Islet of Langerhans (tissue), 1 donor: ENCODE measurements around the gene COPS9.

Experiments
- FAIRE-seq: peaks from one replicate; lab custom pipeline; 2011; peaks lifted over from hg19 to GRCh38; lab: Jason Lieb, UNC

COPS9 gene

GRCh38 chr2:240134466-240134865 is 1.6 kb downstream of the COPS9 start:
- FAIRE-seq = no peak

GRCh38 chr2:240133401-240133800 is 2.7 kb downstream of the COPS9 start:
- FAIRE-seq = no peak

- no peak for FAIRE-seq
These were observed 3.5 kb downstream of the COPS9 start for GRCh38 chr2:240132651-240132980.

- FAIRE-seq = no peak
These were observed 4.0 kb downstream of the COPS9 start for GRCh38 chr2:240131941-240132650.

- FAIRE-seq = no peak
These were observed 4.8 kb downstream of the COPS9 start for GRCh38 chr2:240131296-240131695.

GRCh38 chr2:240130393-240131195 is 5.5 kb downstream of the COPS9 start:
- no peak for FAIRE-seq

GRCh38 chr2:240129731-240130392 is 6.2 kb downstream of the COPS9 start:
- FAIRE-seq = no peak

GRCh38 chr2:240129311-240129710 is 6.8 kb downstream of the COPS9 start:
- no peak for FAIRE-seq

- no peak for FAIRE-seq
These were observed 7.4 kb downstream of the COPS9 start for GRCh38 chr2:240128608-240129145.

GRCh38 chr2:240127911-240128607 is 8.0 kb downstream of the COPS9 start:
- FAIRE-seq = no peak

GRCh38 chr2:240127191-240127750 is 8.8 kb downstream of the COPS9 start:
- no peak for FAIRE-seq

GRCh38 chr2:240126731-240127130 is 9.4 kb downstream of the COPS9 start:
- FAIRE-seq = no peak

- FAIRE-seq = no peak
These were observed 10.4 kb downstream of the COPS9 start for GRCh38 chr2:240125742-240126141.

GRCh38 chr2:240124651-240125030 is 11.5 kb downstream of the COPS9 start:
- FAIRE-seq = no peak

- FAIRE-seq = no peak
These were observed 12.1 kb downstream of the COPS9 start for GRCh38 chr2:240123821-240124650.

- FAIRE-seq = no peak
These were observed 14.4 kb downstream of the COPS9 start for GRCh38 chr2:240121675-240122074.

- FAIRE-seq = no peak
These were observed 14.9 kb downstream of the COPS9 start for GRCh38 chr2:240121190-240121589.

GRCh38 chr2:240114233-240114632 is 21.9 kb downstream of the COPS9 start:
- FAIRE-seq = no peak

GRCh38 chr2:240112914-240113690 is 23.0 kb downstream of the COPS9 start:
- FAIRE-seq = no peak

- no peak for FAIRE-seq
These were observed 24.9 kb downstream of the COPS9 start for GRCh38 chr2:240111253-240111652.
